ENCODE results near the gene BUB1B.

Gene BUB1B

DNA sequence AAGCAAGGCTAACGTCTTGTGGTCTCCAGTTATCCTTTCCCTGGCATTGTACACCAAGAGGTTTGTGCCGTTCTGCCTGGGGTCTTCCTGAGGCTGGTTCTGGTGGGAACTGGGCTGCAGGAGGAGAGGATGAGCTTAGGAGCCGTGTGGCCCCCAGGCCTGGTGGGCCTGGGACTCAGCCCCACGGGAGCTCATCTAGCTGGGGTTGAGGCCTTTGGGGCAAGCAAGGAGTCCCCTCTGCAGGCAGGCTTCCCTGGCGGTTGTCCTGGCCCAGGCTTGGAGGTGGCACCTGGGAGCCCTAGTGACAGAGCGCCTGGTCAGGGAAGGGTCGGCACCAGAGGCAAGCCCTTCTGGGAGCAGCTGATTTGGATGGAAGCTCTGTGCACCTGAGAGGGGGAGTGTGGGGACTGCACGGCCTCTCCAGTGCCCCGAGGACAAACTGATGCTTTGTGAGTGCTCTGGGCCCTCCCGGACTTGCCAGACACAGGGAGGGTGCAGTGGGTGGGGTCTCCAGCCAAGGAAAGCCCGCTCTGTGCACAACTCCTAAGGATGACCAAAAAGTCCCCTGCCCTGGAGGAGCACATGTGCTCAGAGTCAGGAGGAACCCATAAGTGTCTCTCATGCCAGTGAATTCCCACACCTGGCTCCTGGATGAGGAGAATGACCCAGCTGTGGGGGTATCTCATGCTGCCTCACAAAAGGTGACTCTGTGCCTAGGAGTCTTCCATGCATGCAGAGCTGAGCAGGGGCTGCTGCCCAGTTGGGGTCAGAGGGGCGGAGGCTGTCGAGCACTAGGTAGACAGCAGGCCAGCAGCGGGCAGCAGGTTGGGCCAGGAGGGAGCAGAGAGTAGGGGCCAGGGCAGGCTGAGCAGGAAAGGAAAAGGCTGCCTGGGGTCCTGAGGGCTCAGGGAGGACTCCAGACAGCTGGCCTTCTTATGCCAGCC, 80.7 kb downstream of the BUB1B start:
- DNase-seq, result no peak

DNA sequence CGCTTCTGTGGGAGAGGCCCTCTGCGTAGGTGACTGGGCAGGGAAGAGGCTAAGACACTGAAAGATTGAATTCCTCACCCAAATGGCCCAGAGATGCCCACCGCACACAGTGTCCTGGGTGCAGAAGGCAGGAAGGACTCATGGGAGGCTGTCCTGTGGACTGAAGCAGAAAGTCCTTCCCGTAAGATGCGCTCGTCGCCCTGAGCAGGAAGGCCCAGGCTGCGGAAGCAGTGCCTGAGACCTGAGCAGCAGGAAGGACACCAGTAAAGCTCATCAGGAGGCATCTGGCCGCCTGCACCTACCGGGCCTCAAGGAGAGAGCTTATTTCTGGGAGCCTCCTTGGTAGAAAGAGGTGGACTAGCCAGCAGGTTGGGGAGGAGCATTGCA, 81.3 kb downstream of the BUB1B start:
- DNase-seq, result no peak

DNA sequence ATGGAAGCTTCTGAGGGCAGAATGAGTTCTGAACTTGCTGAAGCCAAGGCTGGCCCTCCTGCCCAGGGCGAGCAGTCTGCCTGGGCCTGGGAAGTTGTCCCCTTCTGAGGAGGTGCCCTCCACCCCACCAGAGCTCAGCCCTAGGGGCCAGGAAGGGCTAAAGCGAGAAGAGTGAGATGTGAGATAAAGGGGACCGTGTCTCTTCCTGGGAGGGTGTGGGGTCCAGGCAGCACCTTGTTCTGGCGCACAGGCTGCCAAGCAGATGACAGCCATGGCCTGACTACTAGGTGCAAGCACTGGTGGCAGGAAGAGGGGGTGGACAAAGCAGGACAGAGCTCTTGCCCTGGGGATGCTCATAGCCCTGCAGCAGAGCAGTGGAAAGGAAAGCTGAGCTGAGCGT, 81.7 kb downstream of the BUB1B start:
- DNase-seq, result no peak

DNA sequence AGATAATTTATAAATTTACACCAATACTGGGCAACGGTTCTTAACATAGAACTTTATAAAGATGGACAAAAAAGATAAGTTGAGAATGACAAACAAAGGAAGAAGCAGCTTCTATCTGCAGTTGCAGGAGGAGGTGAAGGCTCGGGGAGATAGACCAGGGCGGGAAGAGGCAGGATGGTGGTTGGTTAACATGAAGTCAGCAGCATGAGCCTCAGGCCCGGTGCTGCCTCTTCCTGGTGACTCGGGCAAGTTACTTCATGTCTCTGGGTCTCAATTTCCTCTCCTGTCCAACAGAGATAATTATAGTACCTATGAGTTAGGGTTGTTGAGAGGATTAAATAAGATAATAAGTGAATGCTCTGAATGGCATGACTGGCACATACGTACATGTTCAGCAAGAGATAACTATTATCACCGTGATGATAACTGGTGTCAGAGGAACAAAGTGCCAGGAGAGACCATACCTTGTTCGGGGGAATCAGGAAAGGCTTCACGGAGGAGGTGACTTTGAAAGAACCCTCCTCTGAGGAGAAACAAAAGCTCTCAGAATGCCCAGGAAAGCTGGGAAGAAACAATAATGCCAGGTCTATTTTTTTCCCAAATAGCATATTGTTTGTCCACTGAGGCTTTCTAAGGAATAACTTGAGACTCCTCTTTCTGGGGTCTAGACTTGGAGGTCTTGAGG, 82.4 kb downstream of the BUB1B start:
- no peak for DNase-seq

DNA sequence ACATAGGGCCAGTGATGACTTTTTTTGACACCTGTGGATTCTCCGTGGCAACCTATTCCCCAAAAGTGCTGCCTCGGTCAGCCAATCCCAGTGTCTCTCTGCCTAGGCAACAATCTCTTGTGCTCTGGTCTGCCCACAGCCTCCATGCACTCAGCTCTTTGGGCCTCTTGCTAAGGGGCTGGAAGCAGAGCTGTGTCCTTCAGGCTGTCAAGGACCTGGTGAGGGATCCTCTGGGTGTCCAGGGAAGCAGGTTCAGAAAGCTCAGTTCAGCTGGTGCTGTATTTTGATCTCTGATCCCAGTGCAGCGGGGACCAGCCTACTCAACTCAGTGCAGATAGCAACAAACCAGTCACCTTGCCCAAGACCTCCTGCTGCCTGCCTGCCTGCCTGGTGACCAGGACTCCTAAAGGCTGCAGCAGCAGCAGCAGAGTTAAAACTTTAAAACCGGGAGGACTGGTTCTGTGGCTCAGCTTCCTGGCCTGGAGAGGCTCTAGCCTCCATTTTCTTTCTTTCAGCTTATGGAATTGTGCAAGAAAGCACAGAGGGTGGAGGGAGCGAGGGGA, 84.2 kb downstream of the BUB1B start:
- no peak for DNase-seq

DNA sequence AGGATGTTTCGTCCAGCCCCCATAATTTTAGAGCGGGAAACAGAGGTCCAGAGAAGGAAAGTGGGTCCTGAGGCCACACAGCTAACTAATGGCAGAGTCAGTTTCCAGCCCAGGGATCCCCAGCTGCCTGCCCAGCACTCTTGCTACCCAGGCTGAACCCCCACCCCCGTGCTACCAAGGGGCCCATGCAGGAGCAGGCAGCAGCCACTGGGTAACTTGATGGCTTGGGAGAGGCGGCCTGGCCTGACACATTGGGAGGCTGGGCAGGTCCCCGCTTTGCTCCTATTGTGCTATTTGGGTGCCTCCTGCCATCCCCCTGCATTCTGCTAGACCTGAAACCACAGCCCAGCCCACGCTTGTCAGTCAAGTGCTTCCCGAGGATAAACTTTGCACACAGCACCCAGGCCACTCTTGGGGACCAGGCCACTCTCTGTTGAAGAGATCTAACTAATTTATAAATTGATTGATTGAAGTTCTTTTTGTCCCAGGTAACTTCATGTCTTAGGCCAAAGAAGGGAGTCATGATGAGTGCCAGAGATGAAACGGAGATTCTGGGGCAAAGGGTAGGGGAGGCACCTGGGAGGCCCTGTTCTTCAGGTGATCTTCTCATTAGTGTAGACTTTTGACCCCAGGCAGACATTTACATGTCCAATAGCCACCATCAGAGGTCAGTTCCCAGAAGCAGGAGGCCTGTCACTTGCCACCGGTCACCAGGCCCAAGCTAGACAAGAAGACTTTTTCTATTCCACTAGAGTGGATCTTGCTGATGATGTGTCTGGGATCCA, 85.0 kb downstream of the BUB1B start:
- DNase-seq, result no peak

DNA sequence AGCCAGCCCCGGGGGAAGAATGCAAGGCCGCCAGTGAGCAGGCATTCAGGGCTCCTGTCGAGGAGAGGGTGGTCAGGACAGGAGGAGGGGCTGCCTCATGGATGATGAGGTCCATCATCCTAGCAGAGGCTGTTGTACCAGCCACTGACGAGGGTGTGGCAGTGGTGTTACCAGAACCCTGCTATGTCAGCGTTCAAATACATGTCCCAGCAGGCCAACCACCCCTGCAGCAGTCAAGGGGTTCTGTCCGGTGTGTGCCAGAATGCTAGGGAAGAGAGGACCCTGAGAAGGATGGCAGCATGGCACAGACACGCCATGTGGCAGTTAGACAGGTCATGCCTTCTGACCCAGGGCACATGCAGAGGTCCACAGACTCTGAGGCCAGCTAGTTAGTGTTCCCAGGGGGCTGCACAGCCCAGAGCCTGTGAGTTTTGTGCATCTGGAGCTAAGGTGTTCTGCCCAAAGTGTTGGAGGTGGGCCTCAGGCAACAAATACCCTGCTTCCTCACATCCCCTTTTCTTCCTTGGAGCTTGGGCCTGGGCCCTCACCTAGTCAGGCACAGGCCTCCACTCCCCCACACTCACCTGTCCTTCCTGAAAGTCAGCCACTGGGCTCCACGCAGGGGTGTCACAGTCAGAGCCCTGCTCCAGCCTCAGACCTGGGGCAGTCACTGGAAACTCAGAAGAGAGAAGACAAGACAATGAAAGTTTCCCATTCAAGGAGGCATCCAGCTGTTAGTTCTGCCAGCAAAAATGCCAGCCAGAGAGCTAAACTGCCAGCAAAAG, 85.8 kb downstream of the BUB1B start:
- DNase-seq, result no peak

DNA sequence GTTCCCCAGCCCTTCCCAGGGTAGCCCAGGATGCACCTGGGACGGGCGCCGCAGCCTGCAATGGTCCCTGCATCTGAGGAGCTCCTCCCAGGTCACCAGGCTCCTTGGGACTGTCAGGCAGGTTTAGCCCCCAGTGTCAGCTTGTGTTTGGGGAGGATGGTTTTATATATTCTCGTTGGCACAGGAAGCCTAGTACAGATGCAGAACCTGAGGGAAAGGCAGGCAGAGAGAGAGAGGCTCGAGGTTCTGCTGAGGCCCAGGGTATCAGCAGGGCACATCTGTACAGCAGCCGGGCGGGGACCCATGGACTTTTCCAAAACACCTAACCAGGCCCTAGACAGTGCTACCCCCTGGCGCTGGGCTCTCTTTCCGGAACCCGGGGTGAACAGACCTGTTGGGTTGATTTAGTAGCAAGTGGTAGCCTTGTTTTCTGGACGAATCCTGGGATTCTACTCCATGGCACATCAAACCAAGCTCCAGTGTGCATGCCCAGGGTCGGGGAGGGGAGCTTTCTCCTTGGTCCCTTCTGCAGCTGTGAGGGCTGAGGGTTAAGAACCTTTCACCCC, 86.6 kb downstream of the BUB1B start:
- DNase-seq, result no peak

DNA sequence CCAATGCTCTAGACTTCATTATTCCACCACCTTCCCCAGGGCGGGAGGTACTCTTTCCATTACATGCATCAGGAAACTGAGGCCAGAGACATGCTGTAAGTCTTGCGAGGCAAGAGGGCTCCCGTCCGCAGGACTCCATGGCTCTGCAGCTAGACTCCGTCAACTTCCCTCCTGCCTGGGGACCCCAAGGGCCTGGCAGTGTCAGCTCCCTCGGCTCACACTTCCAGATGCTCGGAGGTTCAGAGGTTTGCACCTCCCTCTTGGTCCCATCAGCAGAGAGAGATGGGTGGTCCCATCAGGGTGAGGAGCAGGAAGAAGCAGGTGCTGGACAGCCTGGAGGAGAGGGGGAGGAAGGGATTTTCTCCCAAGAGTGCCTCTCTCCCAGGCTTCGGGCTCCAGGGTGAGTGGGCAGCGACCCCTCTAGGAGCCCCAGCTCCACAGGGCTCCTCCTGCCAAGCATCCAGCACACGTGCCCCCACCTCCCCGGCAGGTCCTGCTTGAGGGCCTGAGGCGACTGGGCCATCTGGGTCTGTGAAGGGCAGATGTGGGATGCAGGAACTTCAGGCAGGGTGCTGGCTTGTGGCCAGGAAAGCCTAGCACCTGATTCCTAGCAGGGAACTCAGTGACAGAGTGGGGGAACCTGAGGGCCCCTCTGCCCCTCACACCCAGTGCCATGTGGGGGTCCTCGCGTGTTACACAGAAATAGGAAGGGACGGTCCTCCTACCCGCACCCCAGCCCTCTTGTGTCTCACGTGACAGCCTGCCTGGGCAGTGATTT, 87.3 kb downstream of the BUB1B start:
- DNase-seq, result no peak

DNA sequence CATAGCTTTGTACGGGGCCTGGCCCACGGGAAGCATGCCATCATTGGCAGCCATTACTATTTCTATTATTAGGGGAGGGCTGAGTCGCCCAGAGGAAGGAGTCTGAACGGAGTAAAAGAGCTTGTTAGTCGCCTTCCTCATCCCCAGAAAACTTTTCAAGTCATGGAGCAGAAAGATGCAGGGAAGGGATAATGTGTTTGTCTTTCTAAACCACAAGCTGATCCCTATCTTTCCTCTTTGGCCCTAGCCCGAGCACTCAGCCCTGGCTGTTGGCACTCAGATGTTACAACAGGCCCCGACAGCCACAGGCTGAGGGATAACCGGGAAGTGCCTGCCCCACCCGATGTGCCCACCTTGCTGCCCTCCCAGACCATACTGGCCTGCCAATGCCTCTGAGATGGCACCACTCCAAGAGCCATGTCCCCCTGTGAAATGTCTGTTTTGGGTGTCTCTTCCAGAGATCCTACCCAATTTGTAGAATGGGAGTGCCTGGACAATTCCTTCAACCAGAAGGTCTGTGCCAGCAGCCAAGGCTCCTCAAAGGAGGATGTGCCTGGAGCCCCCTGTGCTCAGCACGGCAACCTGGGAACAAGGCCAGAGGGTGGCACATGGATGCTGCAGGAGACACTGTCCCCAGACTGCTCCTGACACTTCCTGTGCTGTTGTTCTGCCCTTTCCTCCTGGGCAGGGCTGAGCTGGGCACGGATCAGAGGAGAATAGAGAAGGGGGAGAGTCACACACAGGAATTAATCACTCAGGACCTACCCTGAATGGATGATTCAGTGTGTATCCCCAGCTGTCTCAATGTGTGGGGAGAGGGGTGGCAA, 88.8 kb downstream of the BUB1B start:
- DNase-seq, result no peak

DNA sequence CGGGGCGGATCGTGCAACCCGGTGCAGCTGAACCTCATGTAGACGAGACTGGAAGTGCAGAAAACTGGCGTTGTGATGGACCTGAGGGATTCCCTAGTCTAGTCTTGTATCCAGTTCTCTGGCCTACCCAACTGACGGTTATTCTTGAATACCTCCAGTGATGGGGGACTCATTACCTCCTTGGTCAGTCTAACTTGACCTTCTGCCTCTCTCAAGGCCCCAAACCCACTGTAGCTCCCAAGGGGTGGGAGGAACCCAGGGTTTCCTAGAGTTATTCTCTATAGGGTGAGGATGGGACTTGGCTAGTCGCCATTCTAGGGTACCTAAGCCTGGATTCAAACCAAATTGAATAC, 89.4 kb downstream of the BUB1B start:
- no peak for DNase-seq

DNA sequence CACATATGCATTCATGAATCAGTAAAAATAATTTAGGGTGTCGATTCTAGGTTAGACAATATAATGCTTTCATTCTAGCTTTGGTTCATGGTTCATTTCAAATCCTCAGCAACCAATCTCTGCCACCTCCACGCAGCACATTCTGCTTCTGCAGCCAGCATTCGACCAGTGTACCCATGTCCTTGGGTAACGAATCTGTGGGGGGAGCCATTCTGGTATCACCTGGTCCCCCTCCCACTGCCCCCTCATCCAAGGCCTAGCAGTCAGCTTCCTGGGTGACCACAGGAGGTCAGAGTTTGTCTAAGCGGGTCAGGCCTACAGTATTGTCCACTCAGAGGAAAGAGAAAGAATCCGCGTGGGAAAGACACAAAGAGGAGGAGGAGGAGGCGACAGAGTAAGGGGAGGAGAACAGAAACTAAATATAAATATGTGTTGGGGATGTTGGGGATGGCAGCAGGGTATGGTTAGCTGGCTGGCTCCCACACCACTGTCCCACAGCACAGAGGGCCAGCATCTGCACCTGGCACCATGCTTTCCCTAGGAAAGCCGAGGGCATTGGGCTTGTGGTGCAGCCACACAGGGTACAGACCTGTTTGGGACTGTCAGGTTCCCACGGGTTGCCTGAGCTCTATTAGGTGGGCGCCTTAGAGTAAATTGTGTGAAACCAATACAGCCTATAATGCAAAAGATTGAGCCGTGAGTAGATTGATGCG, 90.1 kb downstream of the BUB1B start:
- DNase-seq, result no peak

DNA sequence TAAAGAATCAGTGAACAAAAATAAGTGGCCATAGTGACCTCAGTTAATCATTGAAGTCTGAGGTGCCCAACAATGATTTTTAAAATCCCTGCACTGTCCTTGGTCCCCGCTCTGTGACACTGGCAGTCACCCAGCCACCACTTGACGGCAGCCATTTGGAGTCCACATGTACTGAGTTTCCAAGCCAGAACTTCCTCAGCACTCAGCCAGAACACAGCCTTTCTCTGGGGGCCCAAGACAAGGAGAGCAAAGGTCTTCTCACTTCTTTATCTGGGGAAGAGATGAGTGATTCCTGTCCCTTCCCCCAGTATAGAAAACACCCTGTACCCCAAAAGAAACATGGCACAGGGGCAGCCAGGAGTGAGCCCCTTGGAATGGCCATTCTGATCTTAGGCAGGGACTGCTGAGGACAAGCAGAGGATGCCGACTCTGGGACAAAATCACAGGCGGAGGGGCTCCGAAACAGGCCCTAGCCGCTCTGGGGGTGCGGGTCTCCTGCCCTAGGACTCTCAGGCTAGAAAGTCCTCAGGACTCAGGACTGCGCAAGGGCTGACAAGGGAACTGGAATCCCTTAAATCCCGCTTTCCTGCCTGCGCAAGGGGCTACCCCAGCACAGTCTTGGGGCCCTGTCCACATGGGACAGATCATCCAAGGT, 90.7 kb downstream of the BUB1B start:
- DNase-seq, result no peak

DNA sequence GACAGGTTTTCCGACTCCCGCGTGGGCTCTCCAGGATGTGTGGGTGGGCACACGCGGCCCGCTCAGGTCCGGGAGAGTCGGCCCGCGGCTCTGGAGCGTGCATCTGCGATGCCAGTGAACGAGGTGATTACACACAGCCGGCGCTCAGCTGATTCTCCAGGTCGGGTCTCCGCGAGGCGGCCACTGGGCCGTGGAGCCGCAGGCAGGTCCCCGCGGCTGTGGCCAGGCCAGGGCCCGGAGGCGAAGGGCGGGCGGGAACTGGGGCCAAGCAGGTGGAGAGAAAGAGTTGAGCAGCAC, 91.2 kb downstream of the BUB1B start:
- no peak for DNase-seq

DNA sequence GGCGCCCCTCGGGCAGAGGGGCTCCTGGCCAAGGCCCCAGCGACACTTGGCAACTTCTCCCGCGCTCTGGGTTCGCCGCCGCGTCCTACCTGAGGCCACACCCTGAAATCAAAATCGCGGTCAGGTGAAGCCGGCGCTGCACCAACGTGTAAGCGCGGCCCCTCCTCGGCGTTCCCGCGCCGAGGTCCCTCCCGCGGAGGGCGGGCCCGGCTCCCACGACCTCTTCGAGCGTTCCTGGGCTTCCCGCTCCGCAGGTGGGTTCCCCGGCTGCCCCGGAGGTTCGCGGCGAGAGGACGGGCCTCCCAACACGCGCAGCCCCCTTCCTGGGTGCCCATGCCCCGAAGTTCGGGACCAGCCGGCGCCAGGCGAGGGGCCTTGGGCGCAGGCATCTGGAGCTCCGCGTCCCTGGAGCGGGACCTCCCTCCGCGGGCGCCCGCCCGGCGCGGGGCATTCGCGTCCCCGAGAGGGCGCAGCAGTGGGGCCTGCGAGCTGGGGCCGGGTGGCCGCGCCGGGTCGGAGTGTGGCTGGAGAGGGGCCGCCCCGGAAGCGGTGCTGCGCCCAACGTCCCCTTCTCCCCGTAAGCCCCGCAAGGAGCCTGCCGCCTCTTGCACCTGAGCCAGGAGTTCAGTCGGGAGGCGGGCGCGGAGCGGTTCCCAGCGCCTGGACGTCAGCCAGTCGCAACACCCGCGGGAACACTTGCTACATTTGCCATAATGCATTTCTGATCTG, 91.7 kb downstream of the BUB1B start:
- DNase-seq, result peak; percentile 35

DNA sequence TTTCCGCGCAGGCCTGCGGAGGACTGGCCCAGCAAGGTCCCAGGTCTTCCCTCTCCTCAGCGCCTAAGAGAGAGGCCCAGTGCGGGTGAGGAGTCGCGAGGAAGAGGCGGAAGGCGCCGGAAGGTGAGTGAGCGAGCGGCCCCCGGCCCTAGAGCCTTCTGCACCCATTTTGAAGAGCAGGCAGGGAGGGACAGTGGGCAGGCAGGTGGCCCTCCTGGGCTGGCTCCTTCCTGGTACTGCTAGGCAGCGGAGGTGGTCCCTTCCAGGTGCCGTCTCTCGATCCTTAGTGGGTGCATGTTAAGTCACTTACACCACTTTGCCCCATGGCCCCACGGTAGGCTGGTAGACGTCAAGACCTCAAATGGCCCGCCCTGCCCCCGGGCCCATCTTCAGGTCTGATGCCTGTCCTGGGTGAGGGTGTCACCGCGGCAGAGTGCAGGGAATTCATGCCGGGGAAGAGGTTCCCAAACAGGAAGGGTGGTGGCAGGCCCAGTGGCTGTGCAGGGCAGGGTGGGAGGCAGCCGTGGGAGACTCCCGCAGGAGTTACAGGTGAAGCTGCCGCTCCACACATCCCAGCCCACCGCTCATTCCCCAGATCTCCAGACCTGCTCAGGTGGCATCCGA, 92.4 kb downstream of the BUB1B start:
- DNase-seq, result no peak

DNA sequence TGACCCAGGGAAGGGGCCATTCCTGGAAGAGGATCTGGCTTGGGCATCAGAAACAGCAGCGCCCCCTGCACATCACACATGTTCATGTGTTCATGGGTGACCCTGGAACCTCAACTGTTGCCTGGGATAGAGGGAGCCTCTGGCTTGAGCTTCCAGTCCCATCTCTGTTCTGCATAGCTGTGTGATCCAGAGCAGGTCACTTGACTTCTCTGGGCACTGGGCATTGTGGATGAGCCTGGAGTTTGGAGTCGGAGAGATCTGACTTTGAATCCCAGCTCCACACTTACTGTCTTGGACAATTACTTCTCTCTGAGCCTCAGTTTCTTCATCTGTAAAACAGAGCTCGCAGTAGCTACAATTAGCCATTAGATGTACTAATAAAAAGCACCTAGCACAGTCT, 93.6 kb downstream of the BUB1B start:
- DNase-seq, result no peak

DNA sequence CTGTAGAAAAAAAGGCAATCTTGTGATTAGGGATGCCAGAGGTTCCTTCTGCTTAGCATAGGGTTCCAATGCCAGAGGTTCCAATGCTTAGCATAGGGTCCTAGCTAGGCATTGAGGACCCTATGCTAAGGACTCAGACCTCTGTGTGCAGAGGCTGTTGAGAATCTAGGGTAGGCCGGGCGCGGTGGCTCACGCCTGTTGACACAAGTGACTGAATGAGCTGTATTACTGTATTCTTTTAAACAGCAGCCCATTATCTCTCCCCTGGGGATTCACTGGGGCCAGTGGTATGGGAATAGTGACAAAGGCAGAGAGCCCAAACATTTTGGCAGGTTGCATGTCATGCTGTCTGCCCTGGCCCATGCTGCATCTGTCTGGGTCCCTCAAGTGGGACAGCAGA, 94.2 kb downstream of the BUB1B start:
- no peak for DNase-seq

All from activated T-cell treated with anti-CD3 and anti-CD28 coated beads, Interleukin-2, amount 50 U/mL, for 1 hour (primary cell).